HG03196 (cell line): Measurements from ENCODE around the gene RHOG.

ENCODE experiments used
- ATAC-seq: cut with Tn5 transposase; IDR thresholded peaks from one replicate; pipeline ENCODE4 v1.9.1; 2021; ENCODE audit not compliant: unreplicated experiment

Gene RHOG

GRCh38 chr11:3860375-3860774, 19.6 kb upstream of the RHOG start:
- ATAC-seq: no peak

- ATAC-seq: peak; percentile 28
Measured at GRCh38 chr11:3859373-3859881, 18.7 kb upstream of the RHOG start.

- ATAC-seq: no peak
Measured at GRCh38 chr11:3857628-3858027, 16.9 kb upstream of the RHOG start.

GRCh38 chr11:3856856-3857553, 16.2 kb upstream of the RHOG start:
- ATAC-seq: no peak

GRCh38 chr11:3855808-3856491, 15.2 kb upstream of the RHOG start:
- ATAC-seq: peak; percentile 20

- peak; percentile 62 for ATAC-seq
Measured at GRCh38 chr11:3854977-3855807, 14.4 kb upstream of the RHOG start, which contains the start of gene STIM1. TSS of gene STIM1 (plus strand) at chr11:3855664. CDS start at chr11:3856271, 607 bp downstream.

- no peak for ATAC-seq
Measured at GRCh38 chr11:3854660-3854976, 13.9 kb upstream of the RHOG start.

GRCh38 chr11:3853899-3854659, 13.3 kb upstream of the RHOG start:
- peak; percentile 40 for ATAC-seq

GRCh38 chr11:3853545-3853842, 12.7 kb upstream of the RHOG start:
- no peak for ATAC-seq

GRCh38 chr11:3849297-3849874, 8.6 kb upstream of the RHOG start:
- no peak for ATAC-seq

GRCh38 chr11:3845670-3846069, 4.9 kb upstream of the RHOG start:
- no peak for ATAC-seq

- no peak for ATAC-seq
Measured at GRCh38 chr11:3845246-3845645, 4.5 kb upstream of the RHOG start.

GRCh38 chr11:3843326-3843725, 2.6 kb upstream of the RHOG start:
- no peak for ATAC-seq

- ATAC-seq: peak; percentile 45
Measured at GRCh38 chr11:3841426-3842350, 929 bp upstream of the RHOG start.

- no peak for ATAC-seq
Measured at GRCh38 chr11:3840004-3840869, 522 bp downstream of the RHOG start.

GRCh38 chr11:3838504-3838903, 2.3 kb downstream of the RHOG start:
- no peak for ATAC-seq

GRCh38 chr11:3837793-3838192, 3.0 kb downstream of the RHOG start:
- no peak for ATAC-seq

GRCh38 chr11:3836903-3837302, 3.9 kb downstream of the RHOG start:
- ATAC-seq: no peak

- no peak for ATAC-seq
Measured at GRCh38 chr11:3835751-3836150, 5.0 kb downstream of the RHOG start.
